ENCODE data around the gene C7orf57. TPM values are rescaled to one million over a fixed set of nuclear protein-coding genes. Genes with fewer than 3 reads are reported as not detected.
A peak's percentile ranks its signal among the peaks of the same experiment; 100 is the strongest.

Gene C7orf57
- total RNA-seq, 1 donor from 2014 or later = not detected

DNA sequence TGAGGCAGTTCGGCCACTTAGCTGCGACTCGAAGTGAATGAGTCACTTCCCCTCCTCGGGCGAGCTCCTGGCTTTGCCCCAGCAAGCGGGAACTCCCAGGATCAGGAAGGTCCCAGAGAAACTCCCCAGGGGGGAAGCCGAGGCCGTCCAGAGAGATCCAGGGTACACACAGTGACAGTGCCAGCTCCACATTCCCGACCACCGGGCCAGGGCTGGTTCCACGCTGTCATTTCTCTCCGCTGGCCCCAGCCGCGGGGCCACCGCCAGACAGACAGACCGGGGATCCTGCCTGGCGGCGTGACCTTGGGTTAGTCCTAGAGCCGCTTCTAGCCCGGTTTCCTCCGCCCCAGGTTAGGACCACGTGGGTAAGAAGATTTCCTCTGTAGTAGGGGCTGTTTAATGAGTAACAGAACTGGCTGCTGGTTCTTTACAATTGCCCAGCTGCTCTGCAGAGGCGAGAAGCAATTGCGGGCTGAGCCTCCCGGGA lies 53.3 kb downstream of the C7orf57 start:
- peak; percentile 93 for DNase-seq (ENCODE audit: extremely low spot score, unreplicated experiment)
- peak overlapping the region; percentile 80 for H3K4me3 Mint-ChIP-seq (ENCODE audit: unreplicated experiment)
- peaks cover 79% of the 10 kb centered on the region for H3K4me1 Mint-ChIP-seq (ENCODE audit: unreplicated experiment)
- TF ChIP-seq, protein P1, sequence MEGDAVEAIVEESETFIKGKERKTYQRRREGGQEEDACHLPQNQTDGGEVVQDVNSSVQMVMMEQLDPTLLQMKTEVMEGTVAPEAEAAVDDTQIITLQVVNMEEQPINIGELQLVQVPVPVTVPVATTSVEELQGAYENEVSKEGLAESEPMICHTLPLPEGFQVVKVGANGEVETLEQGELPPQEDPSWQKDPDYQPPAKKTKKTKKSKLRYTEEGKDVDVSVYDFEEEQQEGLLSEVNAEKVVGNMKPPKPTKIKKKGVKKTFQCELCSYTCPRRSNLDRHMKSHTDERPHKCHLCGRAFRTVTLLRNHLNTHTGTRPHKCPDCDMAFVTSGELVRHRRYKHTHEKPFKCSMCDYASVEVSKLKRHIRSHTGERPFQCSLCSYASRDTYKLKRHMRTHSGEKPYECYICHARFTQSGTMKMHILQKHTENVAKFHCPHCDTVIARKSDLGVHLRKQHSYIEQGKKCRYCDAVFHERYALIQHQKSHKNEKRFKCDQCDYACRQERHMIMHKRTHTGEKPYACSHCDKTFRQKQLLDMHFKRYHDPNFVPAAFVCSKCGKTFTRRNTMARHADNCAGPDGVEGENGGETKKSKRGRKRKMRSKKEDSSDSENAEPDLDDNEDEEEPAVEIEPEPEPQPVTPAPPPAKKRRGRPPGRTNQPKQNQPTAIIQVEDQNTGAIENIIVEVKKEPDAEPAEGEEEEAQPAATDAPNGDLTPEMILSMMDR (IDR thresholded peaks at IDR 0.05) = no peak
- no peaks in the 10 kb centered on the region for H3K9me3 Mint-ChIP-seq (ENCODE audit: unreplicated experiment)
- peak overlapping the region; percentile 98 for H3K27ac Mint-ChIP-seq (ENCODE audit: unreplicated experiment)
- H3K36me3 Mint-ChIP-seq (ENCODE audit: unreplicated experiment) = peaks cover 11% of the 10 kb centered on the region
- H3K27me3 Mint-ChIP-seq (ENCODE audit: unreplicated experiment) = no peaks in the 10 kb centered on the region

DNA sequence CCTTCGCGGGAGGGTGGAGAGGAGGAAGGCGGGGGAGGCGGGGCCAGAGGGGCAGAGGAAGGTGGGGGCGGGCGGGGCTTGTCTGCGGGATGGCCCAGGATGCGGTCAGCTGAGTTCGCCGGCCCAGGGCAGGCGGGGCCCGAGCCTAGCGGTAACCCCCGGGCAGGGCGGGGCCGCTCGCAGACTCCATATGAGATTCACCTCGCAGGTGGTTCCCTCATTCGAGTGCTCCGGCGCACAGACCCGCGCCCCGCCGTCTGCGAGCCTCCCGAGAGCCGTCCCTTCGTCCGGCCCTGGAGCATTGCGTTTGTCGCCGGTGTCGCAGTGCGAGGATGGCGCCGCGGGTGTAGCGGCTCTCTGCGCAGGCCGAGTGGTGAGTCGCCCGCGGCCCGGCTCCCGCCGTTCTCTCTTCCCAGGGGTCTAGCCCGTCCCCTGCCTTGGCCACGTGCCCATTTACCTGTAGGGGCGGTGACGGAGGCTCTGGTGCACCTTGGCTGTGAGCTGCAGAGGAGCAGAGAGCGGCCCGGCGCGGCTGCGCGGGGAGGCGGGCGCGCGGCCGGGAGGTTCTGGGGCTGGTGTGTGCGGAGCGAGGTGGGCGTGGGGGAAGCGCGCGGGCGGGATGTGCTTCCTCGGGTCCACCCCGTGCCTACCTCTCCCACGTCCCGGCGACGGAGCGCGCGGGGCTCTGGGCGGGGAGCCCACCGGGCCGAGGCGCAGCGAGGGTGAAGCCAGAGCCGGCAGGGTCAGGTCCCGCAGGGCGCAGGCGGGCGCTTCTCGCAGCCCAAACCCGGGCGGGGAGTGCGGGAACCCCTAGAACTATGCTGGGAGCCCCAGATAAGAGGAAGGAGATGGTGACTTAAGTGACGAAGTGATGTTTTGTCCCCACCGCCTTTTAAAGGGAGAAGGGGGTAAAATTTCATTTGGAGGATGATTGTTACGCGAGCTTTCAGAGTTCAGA lies 54.0 kb downstream of the C7orf57 start, which contains the start of gene UPP1:
Gene UPP1 (plus strand): TSS at position 220 of the 958 bp plus-strand sequence. CDS start 5,519 bp downstream, outside the sequence.
- DNase-seq (ENCODE audit: extremely low spot score, unreplicated experiment) = peak; percentile 84
- Mint-ChIP-seq H3K9me3 (ENCODE audit: unreplicated experiment) (no peaks in the 10 kb centered on the region), H3K36me3 (ENCODE audit: unreplicated experiment) (peaks cover 12% of the 10 kb centered on the region), H3K27ac (ENCODE audit: unreplicated experiment) (peak within 1 kb of the TSS; percentile 98), H3K4me1 (ENCODE audit: unreplicated experiment) (peaks cover 78% of the 10 kb centered on the region), H3K27me3 (ENCODE audit: unreplicated experiment) (no peaks in the 10 kb centered on the region), H3K4me3 (ENCODE audit: unreplicated experiment) (peak within 1 kb of the TSS; percentile 80)
- TF ChIP-seq, protein P1 (IDR thresholded peaks at IDR 0.05) = no peak

GRCh38 chr7:48090095-48090805 lies 54.9 kb downstream of the C7orf57 start:
- TF ChIP-seq, protein P1 (IDR thresholded peaks at IDR 0.05) = no peak
- Mint-ChIP-seq H3K27ac (ENCODE audit: unreplicated experiment) (peak overlapping the region; percentile 57), H3K27me3 (ENCODE audit: unreplicated experiment) (no peaks in the 10 kb centered on the region), H3K9me3 (ENCODE audit: unreplicated experiment) (no peaks in the 10 kb centered on the region), H3K4me1 (ENCODE audit: unreplicated experiment) (peaks cover 78% of the 10 kb centered on the region), H3K4me3 (ENCODE audit: unreplicated experiment) (peak overlapping the region; percentile 80), H3K36me3 (ENCODE audit: unreplicated experiment) (peaks cover 12% of the 10 kb centered on the region)
- peak; percentile 83 for DNase-seq (ENCODE audit: extremely low spot score, unreplicated experiment)

DNA sequence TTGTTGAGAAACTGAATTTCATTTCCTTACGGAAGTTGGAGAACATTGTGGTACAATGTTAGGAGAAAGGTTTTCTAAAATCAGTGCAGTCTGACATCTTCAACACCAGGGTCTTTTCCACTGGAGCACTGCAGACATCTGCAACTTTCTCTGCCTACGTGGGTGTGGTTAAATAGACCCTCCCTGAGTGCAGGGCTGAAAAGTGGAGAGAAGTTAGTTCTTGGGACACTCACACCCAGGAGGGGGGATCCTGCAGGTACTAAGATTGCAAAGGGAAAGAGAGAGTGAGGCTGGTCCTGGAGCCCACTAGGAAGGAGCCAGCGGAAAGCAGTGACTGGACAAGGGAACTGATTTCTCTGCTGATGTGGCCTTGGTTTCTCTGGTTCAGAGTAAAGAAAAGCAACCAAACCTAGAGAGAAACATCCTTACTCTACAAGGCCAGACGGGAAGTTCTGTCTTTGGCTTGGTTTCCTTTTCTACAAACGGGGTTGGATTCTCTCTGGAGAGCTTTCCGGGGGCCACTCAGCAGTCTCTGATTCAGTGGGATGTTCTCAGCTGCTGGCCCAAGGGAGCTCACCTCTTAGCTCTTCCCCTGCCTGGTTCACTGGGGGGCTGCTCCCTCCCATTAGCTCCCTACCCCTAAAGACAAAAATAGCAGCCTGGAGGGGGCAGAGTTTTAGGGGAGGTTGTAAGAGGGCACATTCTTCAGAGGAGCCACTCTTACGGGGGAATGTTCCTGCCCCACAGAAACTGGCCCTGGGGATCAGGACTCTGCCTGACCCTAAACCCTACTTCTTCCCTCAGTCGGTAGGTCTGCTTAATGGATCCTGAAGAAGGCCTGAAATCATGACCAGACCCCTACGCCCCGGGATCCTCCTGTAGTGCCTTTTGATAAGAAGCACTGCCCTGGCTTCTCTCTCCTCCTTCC lies 56.4 kb downstream of the C7orf57 start:
- H3K27me3 Mint-ChIP-seq (ENCODE audit: unreplicated experiment) = no peaks in the 10 kb centered on the region
- peak overlapping the region; percentile 44 for H3K27ac Mint-ChIP-seq (ENCODE audit: unreplicated experiment)
- no peaks in the 10 kb centered on the region for H3K9me3 Mint-ChIP-seq (ENCODE audit: unreplicated experiment)

More for the DNA sequence above, 56.4 kb downstream of the C7orf57 start:
- Mint-ChIP-seq H3K36me3 (ENCODE audit: unreplicated experiment) (peaks cover 20% of the 10 kb centered on the region), H3K4me3 (ENCODE audit: unreplicated experiment) (no peak overlapping the region), H3K4me1 (ENCODE audit: unreplicated experiment) (peaks cover 75% of the 10 kb centered on the region)
- TF ChIP-seq, protein P1 (IDR thresholded peaks at IDR 0.05) = no peak
- DNase-seq (ENCODE audit: extremely low spot score, unreplicated experiment) = peak; percentile 40
